AG10803 (cell line): ENCODE results near the gene FBXL14.

Experiments used
- DNase-seq: peaks from one replicate; pipeline ENCODE4 v3.0.0; 2010; ENCODE audit warnings: low read depth
- H3K4me3 ChIP-seq: 2 replicates; pipeline ENCODE4 v1.5.1; 2011; ENCODE audit warnings: mild to moderate bottlenecking, low read length, control low read depth
- TF ChIP-seq, protein P1 (sequence below): conservative IDR thresholded peaks from 2 replicates; pipeline ENCODE4 v1.5.1; 2011; ENCODE audit warnings: mild to moderate bottlenecking, low read length, control low read depth, inconsistent platforms

FBXL14 gene

DNA sequence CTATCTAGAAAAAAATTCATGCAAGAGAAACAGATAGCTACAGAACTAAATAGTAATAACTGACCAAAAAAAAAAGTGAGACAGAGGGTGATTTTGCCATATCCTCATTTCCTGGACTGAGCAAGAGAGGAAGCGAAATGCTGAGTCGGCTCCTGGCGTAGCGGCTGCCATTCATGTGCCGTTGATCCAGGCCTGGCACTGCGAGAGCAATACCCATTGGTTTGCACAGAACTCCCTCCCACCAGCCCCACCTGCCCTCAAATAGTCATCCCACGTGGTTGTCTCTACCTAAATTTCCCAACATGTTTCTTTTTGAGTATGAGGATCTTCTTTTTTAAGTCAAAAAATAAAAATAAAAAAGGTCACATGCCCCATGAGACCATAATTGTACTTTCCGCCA, 25.2 kb upstream of the FBXL14 start:
- no peak for DNase-seq

DNA sequence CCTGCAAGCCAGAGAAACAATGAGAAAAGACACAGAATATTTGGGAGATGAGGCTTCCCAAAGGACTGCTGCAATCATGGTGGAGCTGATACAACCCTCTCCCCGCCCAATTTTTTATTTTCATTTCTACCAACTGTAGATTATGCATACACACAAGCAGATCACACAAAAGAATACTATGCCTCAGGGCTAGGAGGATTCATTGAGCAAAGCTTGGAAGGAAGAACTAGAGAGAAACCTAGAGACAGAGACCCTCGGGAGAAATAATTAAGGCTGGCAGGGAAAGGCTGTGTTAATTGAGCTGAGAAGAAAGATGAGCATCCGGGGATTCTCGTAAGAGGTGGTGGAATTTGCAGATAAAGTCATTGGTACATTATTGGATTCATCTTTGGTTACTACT, 24.8 kb upstream of the FBXL14 start:
- TF ChIP-seq, protein P1, sequence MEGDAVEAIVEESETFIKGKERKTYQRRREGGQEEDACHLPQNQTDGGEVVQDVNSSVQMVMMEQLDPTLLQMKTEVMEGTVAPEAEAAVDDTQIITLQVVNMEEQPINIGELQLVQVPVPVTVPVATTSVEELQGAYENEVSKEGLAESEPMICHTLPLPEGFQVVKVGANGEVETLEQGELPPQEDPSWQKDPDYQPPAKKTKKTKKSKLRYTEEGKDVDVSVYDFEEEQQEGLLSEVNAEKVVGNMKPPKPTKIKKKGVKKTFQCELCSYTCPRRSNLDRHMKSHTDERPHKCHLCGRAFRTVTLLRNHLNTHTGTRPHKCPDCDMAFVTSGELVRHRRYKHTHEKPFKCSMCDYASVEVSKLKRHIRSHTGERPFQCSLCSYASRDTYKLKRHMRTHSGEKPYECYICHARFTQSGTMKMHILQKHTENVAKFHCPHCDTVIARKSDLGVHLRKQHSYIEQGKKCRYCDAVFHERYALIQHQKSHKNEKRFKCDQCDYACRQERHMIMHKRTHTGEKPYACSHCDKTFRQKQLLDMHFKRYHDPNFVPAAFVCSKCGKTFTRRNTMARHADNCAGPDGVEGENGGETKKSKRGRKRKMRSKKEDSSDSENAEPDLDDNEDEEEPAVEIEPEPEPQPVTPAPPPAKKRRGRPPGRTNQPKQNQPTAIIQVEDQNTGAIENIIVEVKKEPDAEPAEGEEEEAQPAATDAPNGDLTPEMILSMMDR, result no peak
- no peak overlapping the region for H3K4me3 ChIP-seq
- DNase-seq, result no peak

More for the DNA sequence above, 25.2 kb upstream of the FBXL14 start:
- no peak overlapping the region for H3K4me3 ChIP-seq
- TF ChIP-seq, protein P1, result no peak

DNA sequence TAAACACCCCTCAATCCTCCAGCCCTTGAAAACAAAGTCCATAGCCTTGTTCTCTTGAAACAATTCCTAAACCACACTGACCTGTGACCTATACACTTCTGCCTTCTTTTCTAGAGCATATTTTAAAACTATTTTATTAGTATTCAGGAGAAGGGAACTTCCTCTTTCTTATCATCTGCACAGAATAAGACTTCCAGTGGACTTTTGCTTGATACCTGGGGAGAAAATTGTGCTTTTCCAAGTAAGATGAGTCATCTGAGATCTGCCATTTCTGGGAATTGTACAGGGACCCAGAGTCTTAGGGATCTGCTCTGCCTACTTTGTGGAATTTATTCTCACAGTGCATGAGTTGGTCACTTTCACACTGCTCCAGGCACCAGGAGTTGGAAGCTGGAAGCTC, 24.1 kb upstream of the FBXL14 start:
- TF ChIP-seq, protein P1, result no peak
- no peak overlapping the region for H3K4me3 ChIP-seq
- DNase-seq, result no peak

DNA sequence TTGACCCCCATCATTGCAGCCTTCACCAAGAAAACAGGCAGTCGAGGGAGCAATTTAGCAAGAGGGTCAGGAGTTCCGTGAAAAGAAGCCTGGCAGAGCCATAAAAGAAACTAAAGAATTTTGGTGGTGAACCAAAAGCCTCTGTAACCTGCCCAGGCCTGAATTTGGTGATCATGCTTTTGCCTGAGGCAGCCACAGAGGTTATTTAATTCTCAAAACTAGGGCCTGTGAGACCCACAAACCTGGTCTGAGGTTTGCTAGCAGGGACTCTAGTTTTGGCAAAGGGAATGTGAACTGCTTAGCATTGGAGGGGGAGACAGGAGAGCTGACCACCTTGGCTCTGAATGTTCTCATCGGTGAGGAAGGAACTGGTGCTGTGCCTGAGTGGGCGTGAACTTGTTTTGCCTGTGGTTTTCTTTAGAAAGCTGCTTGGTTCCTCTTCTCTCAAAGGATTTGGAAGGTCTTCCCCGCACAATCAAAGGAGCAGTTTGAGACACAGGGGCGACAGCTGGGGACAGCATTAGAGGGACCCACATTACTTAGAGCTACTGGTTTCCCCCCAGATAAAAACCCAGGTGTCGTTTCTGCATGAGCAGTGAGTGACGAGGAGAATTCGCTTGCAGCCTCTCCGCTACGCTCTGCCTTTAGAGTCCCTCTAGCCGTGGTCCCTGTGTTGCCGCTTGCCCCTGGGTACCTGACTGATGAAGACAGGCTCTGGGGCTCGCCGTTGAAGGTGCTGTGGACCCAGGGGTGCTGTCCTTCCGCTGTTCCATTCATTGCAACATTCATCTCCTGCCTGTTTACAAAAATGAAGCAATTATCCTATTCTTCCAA, 22.1 kb upstream of the FBXL14 start:
- TF ChIP-seq, protein P1, result no peak
- no peak overlapping the region for H3K4me3 ChIP-seq
- DNase-seq, result no peak

DNA sequence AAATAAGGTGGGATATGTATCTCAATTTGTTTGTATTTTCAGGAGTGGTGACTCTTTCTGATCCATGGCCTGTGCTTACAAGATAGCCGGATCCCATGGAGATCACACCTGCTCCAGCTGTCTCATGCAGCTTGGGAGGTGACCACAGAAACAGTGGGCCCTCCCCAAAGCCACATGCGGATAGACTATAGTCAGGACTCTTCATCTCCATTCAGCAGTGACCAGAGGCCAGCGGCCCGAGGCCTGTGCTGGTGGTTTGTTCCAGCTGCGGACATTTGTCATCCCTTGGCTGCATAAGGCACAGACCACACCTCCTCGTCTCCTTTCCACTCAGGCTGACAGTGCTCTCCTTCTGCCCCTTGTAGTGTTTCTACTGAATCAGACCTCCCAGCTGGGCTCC, 20.0 kb upstream of the FBXL14 start:
- no peak for DNase-seq
- TF ChIP-seq, protein P1, result no peak
- no peak overlapping the region for H3K4me3 ChIP-seq

DNA sequence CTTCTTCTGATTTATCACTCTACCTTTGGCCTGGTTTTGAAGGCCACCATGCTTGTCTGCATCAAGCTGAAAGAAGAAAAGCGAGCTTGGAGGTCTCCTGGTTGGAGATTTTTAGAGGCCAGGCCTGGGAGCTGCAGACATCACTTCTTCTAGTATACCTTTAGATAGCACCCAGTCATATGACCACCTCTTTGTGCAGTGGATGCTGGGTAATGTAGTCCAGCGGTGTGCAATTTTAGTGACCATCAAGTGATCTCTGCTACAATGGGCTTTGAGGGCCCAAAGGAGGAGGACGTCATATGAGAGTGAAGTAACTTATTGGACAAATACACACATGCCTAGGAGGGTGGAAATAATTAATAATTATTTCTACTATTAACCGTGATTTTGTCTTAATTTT, 19.5 kb upstream of the FBXL14 start:
- DNase-seq, result no peak
- H3K4me3 ChIP-seq, result no peak overlapping the region
- TF ChIP-seq, protein P1, result no peak
